ENCODE results near the gene VIPR2. TPM values are rescaled to one million over a fixed set of nuclear protein-coding genes. Genes with fewer than 3 reads are reported as not detected.

The VIPR2 gene
- total and polyA plus RNA-seq, 2 experiments from 2014 or later = 1.3 to 2.7 TPM

DNA sequence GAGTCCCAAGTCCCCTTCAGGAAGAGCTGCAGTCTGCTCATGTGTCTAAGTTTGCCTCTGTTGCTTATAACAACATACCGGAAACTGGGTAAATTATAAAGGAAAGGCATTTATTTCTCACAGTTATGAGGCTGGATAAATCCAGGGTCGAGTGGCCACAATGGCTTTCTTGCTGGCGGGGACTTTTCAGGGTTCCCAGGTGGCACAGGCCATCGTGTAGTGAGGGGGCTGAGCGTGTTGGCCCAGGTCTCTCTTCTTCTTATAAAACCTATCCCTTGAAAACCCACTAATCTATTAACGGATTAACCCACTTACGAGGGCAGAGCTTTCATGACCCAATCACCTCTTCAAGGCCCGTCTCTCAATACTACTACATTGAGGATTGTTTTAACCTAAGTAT is 8.7 kb downstream of the VIPR2 start:
- peaks cover 29% of the 10 kb centered on the region for H3K36me3 Mint-ChIP-seq (ENCODE audit: low read depth)
- Histone ChIP-seq H3K27me3 (ENCODE audit: insufficient read depth) (no peaks in the 10 kb centered on the region), H3K4me2 (no peak overlapping the region), H3K9me2 (ENCODE audit: insufficient read depth) (no peaks in the 10 kb centered on the region), H2AFZ (no peak overlapping the region), H3K4me1 (ENCODE audit: insufficient read depth) (peaks cover 24% of the 10 kb centered on the region), H4K20me1 (replicated peaks; ENCODE audit: insufficient read depth) (no peaks in the 10 kb centered on the region), H3K36me3 (ENCODE audit: insufficient read depth) (no peaks in the 10 kb centered on the region; the same call in 1 of the 2 replicates), H3F3A (replicated peaks; ENCODE audit: low read depth) (0 out of 2 replicates have a peak, but pooled peaks cover 3% of the 10 kb centered on the region), H3K27ac (ENCODE audit: low read depth) (no peak overlapping the region), H3K4me3 (no peak overlapping the region), H3K79me2 (replicated peaks; ENCODE audit: insufficient read depth) (no peaks in the 10 kb centered on the region)
- no peak overlapping the region for H3K4me3 Mint-ChIP-seq
- ATAC-seq (no peak), DNase-seq (ENCODE audit: low spot score) (no peak)
- peaks cover 17% of the 10 kb centered on the region for H3K4me1 Mint-ChIP-seq
- TF ChIP-seq EZH2phosphoT487 (IDR thresholded peaks at IDR 0.05; ENCODE audit: unreplicated experiment) (no peak), REST (IDR thresholded peaks at IDR 0.05; ENCODE audit: unreplicated experiment) (no peak), NANOG (IDR thresholded peaks at IDR 0.05; ENCODE audit: borderline replicate concordance) (no peak), CREB1 (CRISPR knock-in tag; IDR thresholded peaks at IDR 0.05; ENCODE audit: low read depth) (no peak), JUNB (IDR thresholded peaks at IDR 0.05; ENCODE audit: unreplicated experiment) (no peak), ZNF114 (CRISPR knock-in tag; IDR thresholded peaks at IDR 0.05) (no peak), STAT1 (IDR thresholded peaks at IDR 0.05; ENCODE audit: unreplicated experiment) (no peak), EZH2 (IDR thresholded peaks at IDR 0.05; ENCODE audit: low read depth, unreplicated experiment) (no peak), ZNF331 (CRISPR knock-in tag; IDR thresholded peaks at IDR 0.05; ENCODE audit: low read depth) (no peak), POLR2AphosphoS5 (IDR thresholded peaks at IDR 0.05; ENCODE audit: low read depth) (no peak)
- TF ChIP-seq, protein P1, sequence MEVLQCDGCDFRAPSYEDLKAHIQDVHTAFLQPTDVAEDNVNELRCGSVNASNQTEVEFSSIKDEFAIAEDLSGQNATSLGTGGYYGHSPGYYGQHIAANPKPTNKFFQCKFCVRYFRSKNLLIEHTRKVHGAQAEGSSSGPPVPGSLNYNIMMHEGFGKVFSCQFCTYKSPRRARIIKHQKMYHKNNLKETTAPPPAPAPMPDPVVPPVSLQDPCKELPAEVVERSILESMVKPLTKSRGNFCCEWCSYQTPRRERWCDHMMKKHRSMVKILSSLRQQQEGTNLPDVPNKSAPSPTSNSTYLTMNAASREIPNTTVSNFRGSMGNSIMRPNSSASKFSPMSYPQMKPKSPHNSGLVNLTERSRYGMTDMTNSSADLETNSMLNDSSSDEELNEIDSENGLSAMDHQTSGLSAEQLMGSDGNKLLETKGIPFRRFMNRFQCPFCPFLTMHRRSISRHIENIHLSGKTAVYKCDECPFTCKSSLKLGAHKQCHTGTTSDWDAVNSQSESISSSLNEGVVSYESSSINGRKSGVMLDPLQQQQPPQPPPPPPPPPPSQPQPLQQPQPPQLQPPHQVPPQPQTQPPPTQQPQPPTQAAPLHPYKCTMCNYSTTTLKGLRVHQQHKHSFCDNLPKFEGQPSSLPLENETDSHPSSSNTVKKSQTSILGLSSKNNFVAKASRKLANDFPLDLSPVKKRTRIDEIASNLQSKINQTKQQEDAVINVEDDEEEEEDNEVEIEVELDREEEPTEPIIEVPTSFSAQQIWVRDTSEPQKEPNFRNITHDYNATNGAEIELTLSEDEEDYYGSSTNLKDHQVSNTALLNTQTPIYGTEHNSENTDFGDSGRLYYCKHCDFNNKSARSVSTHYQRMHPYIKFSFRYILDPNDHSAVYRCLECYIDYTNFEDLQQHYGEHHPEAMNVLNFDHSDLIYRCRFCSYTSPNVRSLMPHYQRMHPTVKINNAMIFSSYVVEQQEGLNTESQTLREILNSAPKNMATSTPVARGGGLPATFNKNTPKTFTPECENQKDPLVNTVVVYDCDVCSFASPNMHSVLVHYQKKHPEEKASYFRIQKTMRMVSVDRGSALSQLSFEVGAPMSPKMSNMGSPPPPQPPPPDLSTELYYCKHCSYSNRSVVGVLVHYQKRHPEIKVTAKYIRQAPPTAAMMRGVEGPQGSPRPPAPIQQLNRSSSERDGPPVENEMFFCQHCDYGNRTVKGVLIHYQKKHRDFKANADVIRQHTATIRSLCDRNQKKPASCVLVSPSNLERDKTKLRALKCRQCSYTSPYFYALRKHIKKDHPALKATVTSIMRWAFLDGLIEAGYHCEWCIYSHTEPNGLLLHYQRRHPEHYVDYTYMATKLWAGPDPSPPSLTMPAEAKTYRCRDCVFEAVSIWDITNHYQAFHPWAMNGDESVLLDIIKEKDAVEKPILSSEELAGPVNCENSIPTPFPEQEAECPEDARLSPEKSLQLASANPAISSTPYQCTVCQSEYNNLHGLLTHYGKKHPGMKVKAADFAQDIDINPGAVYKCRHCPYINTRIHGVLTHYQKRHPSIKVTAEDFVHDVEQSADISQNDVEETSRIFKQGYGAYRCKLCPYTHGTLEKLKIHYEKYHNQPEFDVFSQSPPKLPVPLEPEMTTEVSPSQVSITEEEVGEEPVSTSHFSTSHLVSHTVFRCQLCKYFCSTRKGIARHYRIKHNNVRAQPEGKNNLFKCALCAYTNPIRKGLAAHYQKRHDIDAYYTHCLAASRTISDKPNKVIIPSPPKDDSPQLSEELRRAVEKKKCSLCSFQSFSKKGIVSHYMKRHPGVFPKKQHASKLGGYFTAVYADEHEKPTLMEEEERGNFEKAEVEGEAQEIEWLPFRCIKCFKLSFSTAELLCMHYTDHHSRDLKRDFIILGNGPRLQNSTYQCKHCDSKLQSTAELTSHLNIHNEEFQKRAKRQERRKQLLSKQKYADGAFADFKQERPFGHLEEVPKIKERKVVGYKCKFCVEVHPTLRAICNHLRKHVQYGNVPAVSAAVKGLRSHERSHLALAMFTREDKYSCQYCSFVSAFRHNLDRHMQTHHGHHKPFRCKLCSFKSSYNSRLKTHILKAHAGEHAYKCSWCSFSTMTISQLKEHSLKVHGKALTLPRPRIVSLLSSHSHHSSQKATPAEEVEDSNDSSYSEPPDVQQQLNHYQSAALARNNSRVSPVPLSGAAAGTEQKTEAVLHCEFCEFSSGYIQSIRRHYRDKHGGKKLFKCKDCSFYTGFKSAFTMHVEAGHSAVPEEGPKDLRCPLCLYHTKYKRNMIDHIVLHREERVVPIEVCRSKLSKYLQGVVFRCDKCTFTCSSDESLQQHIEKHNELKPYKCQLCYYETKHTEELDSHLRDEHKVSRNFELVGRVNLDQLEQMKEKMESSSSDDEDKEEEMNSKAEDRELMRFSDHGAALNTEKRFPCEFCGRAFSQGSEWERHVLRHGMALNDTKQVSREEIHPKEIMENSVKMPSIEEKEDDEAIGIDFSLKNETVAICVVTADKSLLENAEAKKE (CRISPR knock-in tag; IDR thresholded peaks at IDR 0.05) = no peak
- TF ChIP-seq, protein P2, sequence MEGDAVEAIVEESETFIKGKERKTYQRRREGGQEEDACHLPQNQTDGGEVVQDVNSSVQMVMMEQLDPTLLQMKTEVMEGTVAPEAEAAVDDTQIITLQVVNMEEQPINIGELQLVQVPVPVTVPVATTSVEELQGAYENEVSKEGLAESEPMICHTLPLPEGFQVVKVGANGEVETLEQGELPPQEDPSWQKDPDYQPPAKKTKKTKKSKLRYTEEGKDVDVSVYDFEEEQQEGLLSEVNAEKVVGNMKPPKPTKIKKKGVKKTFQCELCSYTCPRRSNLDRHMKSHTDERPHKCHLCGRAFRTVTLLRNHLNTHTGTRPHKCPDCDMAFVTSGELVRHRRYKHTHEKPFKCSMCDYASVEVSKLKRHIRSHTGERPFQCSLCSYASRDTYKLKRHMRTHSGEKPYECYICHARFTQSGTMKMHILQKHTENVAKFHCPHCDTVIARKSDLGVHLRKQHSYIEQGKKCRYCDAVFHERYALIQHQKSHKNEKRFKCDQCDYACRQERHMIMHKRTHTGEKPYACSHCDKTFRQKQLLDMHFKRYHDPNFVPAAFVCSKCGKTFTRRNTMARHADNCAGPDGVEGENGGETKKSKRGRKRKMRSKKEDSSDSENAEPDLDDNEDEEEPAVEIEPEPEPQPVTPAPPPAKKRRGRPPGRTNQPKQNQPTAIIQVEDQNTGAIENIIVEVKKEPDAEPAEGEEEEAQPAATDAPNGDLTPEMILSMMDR (conservative IDR thresholded peaks at IDR 0.05; ENCODE audit: low read depth in 2 of 2) = no peak
- TF ChIP-seq, protein P3, sequence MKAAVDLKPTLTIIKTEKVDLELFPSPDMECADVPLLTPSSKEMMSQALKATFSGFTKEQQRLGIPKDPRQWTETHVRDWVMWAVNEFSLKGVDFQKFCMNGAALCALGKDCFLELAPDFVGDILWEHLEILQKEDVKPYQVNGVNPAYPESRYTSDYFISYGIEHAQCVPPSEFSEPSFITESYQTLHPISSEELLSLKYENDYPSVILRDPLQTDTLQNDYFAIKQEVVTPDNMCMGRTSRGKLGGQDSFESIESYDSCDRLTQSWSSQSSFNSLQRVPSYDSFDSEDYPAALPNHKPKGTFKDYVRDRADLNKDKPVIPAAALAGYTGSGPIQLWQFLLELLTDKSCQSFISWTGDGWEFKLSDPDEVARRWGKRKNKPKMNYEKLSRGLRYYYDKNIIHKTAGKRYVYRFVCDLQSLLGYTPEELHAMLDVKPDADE (IDR thresholded peaks at IDR 0.05) = no peak
- no peak overlapping the region for H3K27ac Mint-ChIP-seq
- peaks cover 59% of the 10 kb centered on the region for H3K9me3 Mint-ChIP-seq
- peaks cover 1% of the 10 kb centered on the region for H3K27me3 Mint-ChIP-seq (ENCODE audit: insufficient read depth, low read depth, poor library complexity)

Measured in GM23338 (cell line).